ENCODE results near the gene DDX47. TPM values are rescaled to one million over a fixed set of nuclear protein-coding genes. Genes with fewer than 3 reads are reported as not detected.

The DDX47 gene
- total and polyA plus RNA-seq, 10 of the 15 experiments (the other 5 are each of a cell fraction or from before 2014, with no cell fraction given), result 84.8 to 266 (median 120) TPM

DNA sequence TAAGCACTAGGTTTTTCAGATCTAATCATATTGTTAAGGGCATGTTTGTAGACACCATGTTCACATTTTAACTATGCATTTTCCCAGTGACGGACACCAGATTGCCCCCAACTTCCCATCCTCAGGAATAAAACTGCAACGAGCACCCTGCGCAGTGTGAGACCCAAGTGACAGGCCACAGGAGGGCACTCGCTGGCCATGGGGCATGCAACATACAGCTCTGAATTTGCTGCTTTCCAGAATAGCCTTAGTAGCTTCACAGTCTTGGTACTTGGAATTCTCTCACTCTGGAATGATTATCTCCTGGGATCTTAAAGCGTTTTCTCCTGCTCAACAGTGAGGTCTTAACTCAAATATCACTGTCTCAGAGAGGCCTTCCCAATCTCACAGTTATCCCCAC, 972 bp upstream of the DDX47 start:
- H3K4me1 ChIP-seq (ENCODE audit: control insufficient read depth, insufficient read depth, low read length), result peaks cover 20% of the 10 kb centered on the region
- no peak for DNase-seq (ENCODE audit: low read depth, low spot score)
- intact Hi-C loops (cut with micrococcal nuclease; ENCODE audit: unreplicated experiment), result no loop called here
- no TSS peak for BruUV-seq (replicated peaks)
- ChIA-PET POLR2A (interaction anchor here (1.1 to 4.4 kb wide), 3 partner anchors 8 to 75 kb away, joined by 3 to 28 read pairs (median 6); no protein-coding TSS in a partner anchor), SMC1A (ENCODE audit: uncharacterized antibody, unreplicated experiment) (interaction anchor here (0.6 to 8.8 kb wide), 5 partner anchors 8 to 450 kb away, joined by 3 to 88 read pairs (median 4); partner anchors contain the start of gene APOLD1), RAD21 (ENCODE audit: unreplicated experiment) (interaction anchor here (0.6 to 3.9 kb wide), 2 partner anchors 24 to 89 kb away, joined by 5 to 28 read pairs; no protein-coding TSS in a partner anchor), CTCF (interaction anchor here (0.6 to 12.6 kb wide), 8 partner anchors 7 to 98 kb away, joined by 3 to 136 read pairs (median 4); no protein-coding TSS in a partner anchor)
- no peak overlapping the region for H3K9ac ChIP-seq (ENCODE audit: control insufficient read depth, insufficient read depth, low read length)
- H2AFZ ChIP-seq (ENCODE audit: control insufficient read depth, low read depth, low read length), result no peak overlapping the region
- no peaks in the 10 kb centered on the region for H3K27me3 ChIP-seq (replicated peaks in 1 of 2; ENCODE audit: control insufficient read depth in 2 of 2, insufficient read depth in 2 of 2, low read length in 1 of 2)
- no peak overlapping the region for H3K4me3 ChIP-seq
- H3K27ac ChIP-seq (ENCODE audit: control insufficient read depth, insufficient read depth), result no peak overlapping the region
- no peaks in the 10 kb centered on the region for H4K20me1 ChIP-seq (ENCODE audit: control insufficient read depth, insufficient read depth)
- no peaks in the 10 kb centered on the region for H3K9me3 ChIP-seq (replicated peaks; ENCODE audit: control insufficient read depth, insufficient read depth, low read length)
- peaks cover 40% of the 10 kb centered on the region for H3K79me2 ChIP-seq (ENCODE audit: control insufficient read depth, insufficient read depth, low read length)
- ATAC-seq, result no peak
- H3K36me3 ChIP-seq (ENCODE audit: control insufficient read depth in 2 of 2, insufficient read depth in 2 of 2, low read length in 1 of 2), result peaks cover 0 to 2% of the 10 kb centered on the region in 2 experiments; a peak in 2 of 4 replicates
- H3K4me2 ChIP-seq (ENCODE audit: control insufficient read depth, insufficient read depth), result no peak overlapping the region
- in situ Hi-C loops (cut with MboI), result loop anchor here (25.0 kb wide), 1 partner anchor 1975 kb away; no protein-coding TSS in a partner anchor
- TF ChIP-seq NR2C2 (IDR thresholded peaks at IDR 0.05; ENCODE audit: borderline replicate concordance, control insufficient read depth, insufficient read length, low read depth), result no peak
- TF ChIP-seq POLR2A (IDR thresholded peaks at IDR 0.05; ENCODE audit: low read depth, low read length), result no peak
- TF ChIP-seq, protein P1, sequence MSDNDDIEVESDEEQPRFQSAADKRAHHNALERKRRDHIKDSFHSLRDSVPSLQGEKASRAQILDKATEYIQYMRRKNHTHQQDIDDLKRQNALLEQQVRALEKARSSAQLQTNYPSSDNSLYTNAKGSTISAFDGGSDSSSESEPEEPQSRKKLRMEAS (IDR thresholded peaks at IDR 0.05; ENCODE audit: low read depth, low read length), result no peak
- no peak for TF ChIP-seq IRF5 (IDR thresholded peaks at IDR 0.05; ENCODE audit: borderline replicate concordance)
- no peak for TF ChIP-seq LARP7 (IDR thresholded peaks at IDR 0.05)
- no peak for TF ChIP-seq NBN (IDR thresholded peaks at IDR 0.05)
- no peak for TF ChIP-seq SMAD5 (IDR thresholded peaks at IDR 0.05; ENCODE audit: low read depth)
- TF ChIP-seq ZSCAN29 (IDR thresholded peaks at IDR 0.05), result no peak
- TF ChIP-seq ZNF384 (IDR thresholded peaks at IDR 0.05; ENCODE audit: borderline replicate concordance, low read depth, low read length), result no peak
- TF ChIP-seq ZZZ3 (IDR thresholded peaks at IDR 0.05; ENCODE audit: control insufficient read depth, insufficient read length, low read depth), result no peak
- TF ChIP-seq CUX1 (IDR thresholded peaks at IDR 0.05; ENCODE audit: insufficient replicate concordance, low read depth, low read length), result no peak
- TF ChIP-seq FOS (IDR thresholded peaks at IDR 0.05; ENCODE audit: borderline replicate concordance, extremely low read depth, insufficient read length), result no peak
- TF ChIP-seq SUZ12 (IDR thresholded peaks at IDR 0.05; ENCODE audit: unreplicated experiment), result no peak
- no peak for TF ChIP-seq RFX5 (IDR thresholded peaks at IDR 0.05; ENCODE audit: low read depth, low read length)
- no peak for TF ChIP-seq IKZF2 (IDR thresholded peaks at IDR 0.05)
- no peak for TF ChIP-seq BCL11A (IDR thresholded peaks at IDR 0.05; ENCODE audit: low read depth, low read length)
- TF ChIP-seq NFXL1 (IDR thresholded peaks at IDR 0.05; ENCODE audit: borderline replicate concordance), result no peak
- TF ChIP-seq MYC (IDR thresholded peaks at IDR 0.05; ENCODE audit: insufficient read depth, insufficient read length, insufficient replicate concordance, low read length, severe bottlenecking), result no peak
- no peak for TF ChIP-seq CEBPB (IDR thresholded peaks at IDR 0.05; ENCODE audit: borderline replicate concordance in 1 of 2, low read depth in 2 of 2, low read length in 2 of 2)
- WGBS (ENCODE audit: insufficient coverage, insufficient replicate concordance, low lambda C conversion rate, missing lambda C conversion rate), result 98% methylated on average over 5 of the region's 5 CpGs
- no peak for FAIRE-seq

All from GM12878 (cell line).